Activated CD8-positive, alpha-beta memory T cell treated with anti-CD3 and anti-CD28 coated beads, Interleukin-2, amount 50 U/mL, for 4 hours (primary cell): ENCODE data around the gene PCSK2.

Source experiments
- DNase-seq: peaks from one replicate; pipeline ENCODE4 v3.0.0-alpha.2; 2020

Gene PCSK2

DNA sequence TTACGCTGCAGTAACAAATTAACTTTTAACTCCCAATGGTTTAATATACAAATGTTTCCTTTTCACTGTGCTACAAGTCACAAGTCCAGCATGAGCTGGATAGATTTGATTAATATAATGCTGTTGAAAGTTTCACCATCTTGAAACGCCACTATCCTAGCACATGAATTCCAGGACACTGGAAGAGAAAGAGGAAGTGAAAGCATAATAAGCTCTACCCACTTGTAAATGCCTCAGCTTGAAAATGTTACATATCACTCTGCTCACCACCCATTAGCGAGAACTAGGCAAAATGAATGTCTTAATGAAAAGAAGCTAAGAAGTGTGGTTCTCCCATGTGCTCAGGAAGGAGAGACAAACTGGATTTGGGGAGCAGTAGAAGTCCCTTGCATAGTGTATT, 46.9 kb downstream of the PCSK2 start:
- no peak for DNase-seq

DNA sequence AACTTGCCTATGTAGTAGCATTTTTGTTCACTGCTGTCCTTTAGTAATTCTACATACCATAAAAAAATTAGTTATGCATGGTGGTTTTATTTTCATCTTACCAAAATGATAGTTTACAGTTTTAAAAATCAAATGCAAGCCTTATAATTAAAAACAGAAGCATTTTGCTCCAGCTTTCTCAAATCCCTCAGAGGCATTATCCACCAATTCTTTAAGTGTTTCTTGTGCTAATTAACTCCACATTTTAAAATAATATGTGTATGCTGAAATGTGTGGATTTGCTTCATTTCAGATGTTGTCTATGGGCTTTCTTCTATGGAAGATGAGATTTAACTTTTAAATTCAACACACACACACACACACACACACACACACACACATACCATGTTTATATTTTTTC, 49.3 kb downstream of the PCSK2 start:
- no peak for DNase-seq

- no peak for DNase-seq
These were observed 54.6 kb downstream of the PCSK2 start for GRCh38 chr20:17281478-17281877.

DNA sequence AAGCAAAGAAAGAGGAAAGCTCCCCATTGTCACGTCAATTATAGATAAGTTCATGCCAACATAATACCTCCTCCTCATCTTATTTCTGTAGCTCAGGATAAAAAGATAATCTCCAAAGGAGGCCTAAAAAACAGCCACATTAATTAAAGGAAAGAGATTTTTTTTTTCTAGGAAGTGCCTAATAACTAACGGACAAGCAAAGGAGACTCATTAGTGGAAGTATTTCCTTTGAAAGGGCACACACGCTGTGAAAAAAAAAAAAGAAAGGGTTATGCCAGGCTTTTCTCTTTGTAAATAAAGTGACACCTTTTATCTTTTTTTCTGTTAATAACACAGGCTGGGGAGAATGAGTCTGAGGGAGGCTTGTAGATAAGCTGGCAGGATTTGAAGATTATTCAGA, 55.7 kb downstream of the PCSK2 start:
- no peak for DNase-seq

DNA sequence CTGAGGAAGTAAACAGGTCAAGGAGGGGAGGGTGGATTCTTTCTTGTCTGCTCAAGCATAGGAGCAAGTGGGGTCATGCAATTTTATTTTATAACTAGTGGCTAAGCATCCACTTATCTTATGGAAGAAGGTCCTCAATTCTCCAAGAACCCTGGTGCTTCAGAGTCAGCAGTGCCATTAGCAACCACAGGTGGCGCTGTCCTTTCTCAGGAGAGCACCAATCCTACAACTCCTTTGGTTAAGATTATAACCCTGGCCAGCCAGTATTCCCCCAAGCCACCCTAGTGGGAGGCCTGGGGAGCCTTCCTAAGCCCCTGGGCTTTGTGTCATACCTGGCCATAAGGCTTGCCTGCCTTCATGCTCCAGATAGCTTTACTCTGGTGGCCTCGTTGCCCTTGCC, 60.7 kb downstream of the PCSK2 start:
- no peak for DNase-seq

DNA sequence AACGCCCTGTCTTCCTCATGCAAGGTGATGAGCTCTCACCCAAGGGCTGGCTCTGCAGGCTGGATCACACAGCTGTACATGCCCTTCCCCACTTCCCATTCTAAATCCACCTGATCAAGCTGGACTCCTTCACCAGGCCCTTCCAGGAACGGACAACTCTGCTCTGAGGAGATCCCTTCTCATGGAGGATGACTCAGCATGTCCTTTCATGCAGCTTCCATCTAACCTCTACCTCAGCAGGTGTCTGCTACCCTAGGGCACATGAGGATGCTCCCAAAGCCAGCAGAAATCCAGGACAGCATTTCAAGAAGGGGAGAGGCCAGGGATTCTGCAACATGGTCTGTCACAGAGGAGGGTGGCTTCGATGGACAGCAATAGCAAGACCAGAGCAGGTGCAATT, 61.2 kb downstream of the PCSK2 start:
- no peak for DNase-seq

DNA sequence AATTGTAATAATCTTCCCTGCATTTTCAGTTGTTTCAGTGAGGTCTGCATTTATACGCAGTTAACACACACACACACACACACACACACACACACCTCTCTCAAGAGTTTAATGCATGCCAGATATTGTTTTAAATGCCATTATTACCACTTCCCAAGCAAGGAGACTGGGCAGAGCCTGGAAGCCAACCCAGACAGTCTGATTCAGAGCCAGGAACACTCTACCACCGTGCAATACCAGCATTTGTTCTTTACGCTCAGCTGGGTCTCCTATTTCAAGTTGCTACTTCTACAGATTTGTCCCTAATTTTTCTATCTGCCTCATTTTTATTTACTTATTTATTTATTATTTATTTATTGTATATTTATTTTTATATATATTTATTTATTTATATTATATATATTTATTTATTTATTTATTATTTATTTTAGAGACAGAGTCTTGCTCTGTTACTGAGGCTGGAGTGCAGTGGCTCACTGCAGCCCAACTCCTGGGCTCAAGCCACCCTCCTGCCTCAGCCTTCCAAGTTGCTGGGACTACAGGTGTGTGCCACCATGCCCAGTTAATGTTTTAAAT, 68.4 kb downstream of the PCSK2 start:
- DNase-seq: no peak

DNA sequence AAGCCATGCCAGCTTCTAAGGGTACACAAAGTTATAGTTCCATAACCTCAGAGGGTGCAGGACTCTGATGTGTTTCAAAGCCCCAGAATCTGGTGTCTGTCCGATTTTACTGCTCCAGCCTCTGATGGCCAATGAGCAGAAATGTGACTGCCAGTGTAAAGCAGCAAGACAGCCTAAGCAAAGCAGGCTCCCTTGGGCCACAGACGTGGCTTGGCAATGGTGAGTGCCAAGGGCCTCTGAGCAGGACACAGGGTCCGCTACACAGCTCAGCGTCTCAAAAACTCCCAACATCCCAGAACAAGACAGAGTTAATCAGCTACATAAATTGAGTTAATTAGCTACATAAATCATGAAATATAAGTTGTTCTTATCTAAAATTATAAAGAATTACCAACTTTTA, 69.2 kb downstream of the PCSK2 start:
- no peak for DNase-seq

GRCh38 chr20:17298171-17298570, 71.3 kb downstream of the PCSK2 start:
- no peak for DNase-seq

- no peak for DNase-seq
These were observed 71.9 kb downstream of the PCSK2 start for GRCh38 chr20:17298751-17299150.

DNA sequence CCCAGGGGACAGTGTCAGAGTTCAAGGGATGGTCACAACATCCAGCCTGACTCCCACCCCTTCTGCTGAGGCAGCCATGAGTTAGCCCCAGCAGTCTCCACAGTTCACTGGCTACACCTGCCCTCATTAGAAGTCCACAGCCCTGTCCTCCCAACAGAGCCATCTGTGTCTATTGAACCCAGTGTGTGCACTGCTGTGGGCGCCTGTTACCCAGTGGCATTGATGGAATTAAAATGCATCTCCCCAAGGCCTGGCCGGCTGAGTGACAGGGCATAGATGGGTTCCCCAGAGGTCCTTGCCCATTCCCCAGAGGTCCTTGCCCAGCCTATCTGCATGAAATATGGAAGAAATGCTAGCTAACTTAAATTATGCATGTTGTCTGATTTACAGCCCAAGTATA, 73.3 kb downstream of the PCSK2 start:
- DNase-seq: no peak

GRCh38 chr20:17304774-17305173, 77.9 kb downstream of the PCSK2 start:
- no peak for DNase-seq

DNA sequence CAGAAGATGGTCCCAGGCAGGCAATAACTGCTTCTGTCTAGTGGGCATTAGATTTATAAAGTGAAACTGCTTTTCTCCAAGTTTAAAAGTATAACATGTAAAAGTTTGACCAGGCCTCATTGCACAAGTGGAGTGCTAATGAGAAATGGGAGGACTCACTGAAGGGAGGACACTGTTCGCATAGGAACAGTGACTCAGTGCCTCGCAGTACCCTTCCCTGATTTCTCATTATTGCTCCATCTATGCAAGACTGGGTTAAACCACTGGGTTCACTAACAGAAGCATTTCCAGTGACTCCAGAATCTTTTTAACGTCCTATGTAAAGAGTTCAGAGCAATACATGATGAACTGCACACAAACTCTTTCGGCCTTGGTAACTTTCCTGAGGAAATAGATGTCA, 79.6 kb downstream of the PCSK2 start:
- DNase-seq: no peak

DNA sequence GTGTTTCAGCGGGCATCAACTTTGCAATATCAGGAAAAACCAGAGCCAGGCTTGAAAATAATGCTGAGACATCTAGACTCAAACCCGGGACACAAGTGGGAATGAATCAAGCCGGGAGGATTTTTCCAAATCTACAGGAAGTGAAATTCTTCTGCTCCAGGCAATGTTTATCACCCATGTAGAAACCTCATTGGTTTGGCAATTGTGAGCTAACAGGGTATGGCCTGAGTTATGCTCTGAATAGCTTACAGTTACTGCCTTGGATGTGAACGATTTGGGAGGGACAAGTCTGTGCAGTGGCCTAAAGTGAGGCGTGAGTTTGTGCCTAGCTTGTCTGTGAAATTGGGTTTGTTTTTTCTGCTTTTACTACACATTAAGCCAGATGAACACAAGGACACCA, 87.4 kb downstream of the PCSK2 start:
- DNase-seq: no peak

- no peak for DNase-seq
These were observed 88.8 kb downstream of the PCSK2 start for GRCh38 chr20:17315407-17316231.

DNA sequence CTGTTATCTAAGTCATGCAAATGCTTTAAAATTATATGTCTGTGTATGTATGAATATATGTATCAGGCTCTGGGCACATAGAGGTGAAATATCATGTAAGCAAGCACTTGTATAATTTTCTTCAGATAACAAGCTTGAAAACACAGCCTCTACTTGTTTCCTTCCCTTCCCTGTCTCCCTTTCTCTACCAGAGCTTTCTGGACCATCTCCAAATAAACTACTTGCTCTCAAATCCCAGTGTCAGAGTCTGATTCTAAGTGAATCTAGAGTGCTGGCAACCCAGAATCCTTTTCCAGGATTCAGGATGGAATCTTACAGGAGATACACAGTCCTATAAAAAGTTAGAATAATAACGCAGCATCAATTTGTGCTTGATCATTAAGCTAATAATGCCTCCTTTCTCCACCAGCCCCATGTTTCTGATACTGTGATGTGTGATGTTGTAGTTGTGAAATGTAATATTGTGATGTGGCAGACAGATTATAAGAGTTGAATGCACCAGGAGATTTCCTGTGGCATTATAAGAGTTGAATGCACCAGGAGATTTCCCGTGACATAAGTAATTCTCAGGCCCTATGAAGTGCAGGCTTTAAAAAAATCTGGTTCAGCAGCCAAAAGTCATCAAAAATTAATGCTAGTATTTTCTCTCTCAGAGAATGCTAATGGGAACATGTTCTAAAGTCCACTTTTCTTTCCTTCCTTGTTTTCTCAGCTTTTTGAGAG, 89.6 kb downstream of the PCSK2 start:
- DNase-seq: no peak

DNA sequence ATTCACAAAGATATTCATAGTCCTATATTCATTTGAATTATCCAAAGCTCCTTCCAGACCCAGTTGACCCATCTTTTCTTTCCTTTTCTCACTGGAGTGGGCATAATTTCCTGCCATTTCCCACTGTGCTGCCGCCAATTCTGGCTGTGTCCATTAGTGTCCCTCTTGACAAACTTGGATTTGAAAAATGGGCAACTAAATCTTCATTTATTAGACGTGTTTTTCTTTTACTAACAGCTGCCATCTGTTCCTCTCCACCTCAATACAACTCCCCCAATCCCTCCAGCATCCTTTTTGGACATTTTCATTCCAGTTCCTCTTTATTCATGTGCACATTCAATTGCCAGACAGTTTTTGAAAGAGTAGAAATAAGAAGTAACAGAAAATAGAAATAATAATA, 90.5 kb downstream of the PCSK2 start:
- DNase-seq: no peak

DNA sequence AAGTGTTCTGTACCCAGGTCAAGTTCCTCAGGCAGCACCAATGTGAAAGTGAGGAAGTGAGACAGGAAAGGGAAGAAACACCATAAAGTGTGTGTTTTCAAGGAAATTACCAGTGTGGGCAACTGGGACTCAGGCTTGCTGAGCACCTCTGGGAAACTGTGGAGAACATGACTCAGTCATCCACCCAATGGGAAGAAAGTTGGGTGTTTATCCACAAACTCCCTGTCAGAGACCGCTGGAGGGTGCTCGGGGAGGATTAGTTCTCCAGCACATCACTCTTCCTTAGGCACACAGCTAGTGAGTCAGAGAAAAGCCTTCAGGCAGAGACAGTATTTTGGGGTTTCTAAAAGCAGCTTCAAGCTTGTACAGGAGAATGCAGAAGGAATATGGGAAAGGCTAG, 93.6 kb downstream of the PCSK2 start:
- DNase-seq: no peak

- no peak for DNase-seq
These were observed 99.3 kb downstream of the PCSK2 start for GRCh38 chr20:17326096-17326495.

DNA sequence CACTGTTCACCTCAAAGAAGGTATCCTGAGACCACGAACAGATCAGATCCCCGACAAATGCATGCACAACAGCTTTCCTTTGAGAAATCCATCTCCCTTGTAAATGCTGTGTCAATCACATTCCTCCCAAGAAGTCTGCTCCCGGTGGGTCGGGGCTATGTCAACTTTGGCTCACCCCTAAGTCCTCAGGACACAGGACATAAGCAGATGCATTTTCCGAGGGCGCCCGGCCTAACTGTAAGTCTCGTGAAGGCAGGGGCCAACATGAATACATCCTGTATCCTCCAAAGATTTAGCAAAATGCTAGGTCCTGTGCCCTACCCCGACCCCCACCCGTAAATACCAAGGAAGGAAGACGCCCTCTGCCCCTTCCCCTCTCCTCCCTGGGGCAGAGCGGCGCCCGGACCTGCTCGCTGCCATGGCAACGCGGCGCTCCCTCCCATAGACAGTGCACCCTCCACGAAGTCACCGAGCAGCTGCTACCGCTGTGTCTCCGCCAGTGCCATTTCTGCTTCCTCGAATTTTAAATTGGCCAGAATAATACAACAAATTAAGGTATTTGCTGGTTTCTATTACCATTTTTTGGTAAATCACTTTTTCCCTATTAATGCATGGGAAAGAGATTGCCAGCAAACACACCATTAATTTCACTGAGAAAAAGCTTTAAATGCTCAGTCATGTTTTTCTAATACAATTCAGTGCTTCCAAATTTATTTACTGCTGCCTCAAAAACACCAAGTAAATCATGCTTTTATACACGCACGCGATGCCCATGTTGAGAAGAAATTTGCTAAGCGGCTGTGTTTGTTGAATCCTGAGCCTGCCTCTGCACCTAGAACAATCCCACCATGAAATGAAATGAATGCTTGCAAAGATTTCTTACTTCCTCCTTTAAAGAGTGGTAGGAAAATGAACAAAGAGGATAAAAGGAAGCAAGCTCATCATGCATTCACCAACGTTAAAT, 100.6 kb downstream of the PCSK2 start:
- DNase-seq: no peak

DNA sequence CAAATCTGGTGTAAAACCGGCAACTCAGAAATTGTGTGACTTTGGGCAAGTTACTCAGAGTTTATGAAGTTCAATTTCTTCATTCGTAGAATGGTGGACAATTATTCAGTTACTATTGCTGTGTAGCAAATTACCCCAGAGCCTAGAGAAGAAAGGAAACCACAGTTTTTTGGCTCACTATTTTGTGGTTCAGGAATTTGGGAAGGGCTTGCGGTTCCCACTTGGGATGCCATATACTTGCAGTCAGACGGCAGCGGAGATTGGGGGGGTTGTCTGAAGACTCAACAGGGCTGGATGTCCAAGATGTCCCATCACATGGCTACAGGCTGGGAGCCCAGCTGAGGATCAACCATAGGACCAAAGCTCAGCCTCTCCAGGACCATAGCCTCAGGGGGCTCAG, 108.1 kb downstream of the PCSK2 start:
- no peak for DNase-seq

- DNase-seq: no peak
These were observed 112.2 kb downstream of the PCSK2 start for GRCh38 chr20:17339000-17339399.

DNA sequence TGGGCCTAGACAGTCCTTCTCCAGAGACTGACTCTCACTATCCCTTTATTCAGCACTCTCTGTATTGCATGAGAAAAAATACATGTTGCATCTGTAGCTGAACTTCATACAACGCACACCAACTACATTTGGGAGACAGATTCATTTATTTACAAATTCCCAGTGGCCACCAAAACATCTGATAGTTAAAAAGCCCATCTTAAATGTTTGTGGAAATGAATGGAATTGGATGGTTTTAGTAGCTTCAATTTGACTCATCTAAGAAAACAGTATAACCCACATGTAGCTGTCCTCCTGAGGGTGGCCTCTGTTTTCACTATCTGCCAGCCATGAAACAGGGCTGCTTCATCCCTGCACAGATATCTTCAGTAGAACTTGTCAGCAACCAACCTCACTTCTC, 116.3 kb downstream of the PCSK2 start:
- no peak for DNase-seq
